H9 (cell line): Measurements from ENCODE around the gene PYROXD2. TPM values are rescaled to one million over a fixed set of nuclear protein-coding genes. Genes with fewer than 3 reads are reported as not detected.

ENCODE experiments used
- DNase-seq: peaks from one replicate; pipeline ENCODE4 v3.0.0-alpha.2; 2017
- H2AFZ ChIP-seq: one replicate; pipeline ENCODE4 v1.6.1; 2013; ENCODE audit warnings: mild to moderate bottlenecking, low read length, control low read depth, moderate library complexity
- H2AK5ac ChIP-seq: 2 replicates; pipeline ENCODE4 v1.6.1; 2013; ENCODE audit warnings: low read length, control low read depth, mixed read lengths; ENCODE audit not compliant: insufficient read length
- H2BK120ac ChIP-seq: one replicate; pipeline ENCODE4 v1.6.1; 2013; ENCODE audit warnings: low read depth, mild to moderate bottlenecking, low read length, control low read depth, inconsistent platforms; ENCODE audit not compliant: poor library complexity, severe bottlenecking
- H2BK12ac ChIP-seq: 2 replicates; pipeline ENCODE4 v1.6.1; 2013; ENCODE audit warnings: low read length, control low read depth, mixed read lengths, low read depth; ENCODE audit not compliant: insufficient read length
- H2BK15ac ChIP-seq: 2 replicates; pipeline ENCODE4 v1.6.1; 2013; ENCODE audit warnings: low read depth, low read length, control low read depth
- H2BK20ac ChIP-seq: one replicate; pipeline ENCODE4 v1.6.1; 2013; ENCODE audit warnings: low read depth, mild to moderate bottlenecking, low read length, control low read depth, inconsistent platforms; ENCODE audit not compliant: poor library complexity, severe bottlenecking
- H2BK5ac ChIP-seq: 2 replicates; pipeline ENCODE4 v1.6.1; 2013; ENCODE audit warnings: low read length, control low read depth, mixed read lengths; ENCODE audit not compliant: insufficient read length
- H3K14ac ChIP-seq: 2 replicates; pipeline ENCODE4 v1.6.1; 2013; ENCODE audit warnings: low read length, control low read depth; ENCODE audit not compliant: insufficient read depth
- H3K18ac ChIP-seq: 2 replicates; pipeline ENCODE4 v1.6.1; 2013; ENCODE audit warnings: low read depth, mild to moderate bottlenecking, mixed read lengths, low read length, control low read depth; ENCODE audit not compliant: insufficient read length
- H3K23ac ChIP-seq: 2 replicates; pipeline ENCODE4 v1.6.1; 2013; ENCODE audit warnings: low read length, control low read depth, mixed read lengths, low read depth; ENCODE audit not compliant: insufficient read length
- H3K23me2 ChIP-seq: 2 replicates; pipeline ENCODE4 v1.6.1; 2013; ENCODE audit warnings: low read depth, mild to moderate bottlenecking, mixed read lengths, low read length, control low read depth; ENCODE audit not compliant: insufficient read length, poor library complexity, severe bottlenecking
- H3K27ac ChIP-seq: 2 replicates; pipeline ENCODE4 v1.5.1; 2013; ENCODE audit warnings: low read length, control low read depth, mixed read lengths, low read depth; ENCODE audit not compliant: insufficient read length
- H3K27me3 ChIP-seq: 2 replicates; pipeline ENCODE4 v1.6.1; 2013; ENCODE audit warnings: low read length, control low read depth, inconsistent platforms; ENCODE audit not compliant: insufficient read depth
- H3K4ac ChIP-seq: 2 replicates; pipeline ENCODE4 v1.6.1; 2013; ENCODE audit warnings: low read depth, mild to moderate bottlenecking, control low read depth, inconsistent platforms, low read length, moderate library complexity
- H3K4me1 ChIP-seq: 2 replicates; pipeline ENCODE4 v1.6.1; 2013; ENCODE audit warnings: low read length, control low read depth, inconsistent platforms; ENCODE audit not compliant: insufficient read depth
- H3K4me2 ChIP-seq: 2 replicates; pipeline ENCODE4 v1.6.1; 2013; ENCODE audit warnings: low read length, control low read depth, mixed read lengths; ENCODE audit not compliant: insufficient read length, insufficient read depth
- H3K56ac ChIP-seq: 2 replicates; pipeline ENCODE4 v1.6.1; 2013; ENCODE audit warnings: low read depth, mild to moderate bottlenecking, mixed read lengths, low read length, control low read depth; ENCODE audit not compliant: insufficient read length
- H3K79me1 ChIP-seq: 2 replicates; pipeline ENCODE4 v1.6.1; 2013; ENCODE audit warnings: low read depth, mild to moderate bottlenecking, moderate library complexity, low read length, control low read depth, inconsistent platforms; ENCODE audit not compliant: insufficient read depth, poor library complexity, severe bottlenecking
- H3K79me2 ChIP-seq: 2 replicates; pipeline ENCODE4 v1.6.1; 2013; ENCODE audit warnings: low read length, control low read depth, inconsistent platforms; ENCODE audit not compliant: insufficient read depth
- H3K9ac ChIP-seq: 2 replicates; pipeline ENCODE4 v1.6.1; 2013; ENCODE audit warnings: low read length, control low read depth, mixed read lengths; ENCODE audit not compliant: insufficient read length; ENCODE audit errors: extremely low read depth
- H3K9me3 ChIP-seq: one replicate; pipeline ENCODE4 v1.6.1; 2013; ENCODE audit warnings: low read depth, low read length, inconsistent platforms; ENCODE audit not compliant: control insufficient read depth
- H3T11ph ChIP-seq: one replicate; pipeline ENCODE4 v1.6.1; 2013; ENCODE audit warnings: mild to moderate bottlenecking, low read length, control low read depth, inconsistent platforms
- H4K20me1 ChIP-seq: one replicate; pipeline ENCODE4 v1.6.1; 2013; ENCODE audit not compliant: control insufficient read depth, insufficient read length, insufficient read depth
- H4K5ac ChIP-seq: 2 replicates; pipeline ENCODE4 v1.6.1; 2013; ENCODE audit warnings: low read depth, mild to moderate bottlenecking, mixed read lengths, low read length, control low read depth; ENCODE audit not compliant: insufficient read length
- H4K8ac ChIP-seq: replicated peaks from 2 replicates; pipeline ENCODE4 v1.6.1; 2013; ENCODE audit warnings: low read length, control low read depth, mixed read lengths, low read depth; ENCODE audit not compliant: insufficient read length
- H4K91ac ChIP-seq: 2 replicates; pipeline ENCODE4 v1.6.1; 2013; ENCODE audit warnings: low read depth, mild to moderate bottlenecking, moderate library complexity, mixed read lengths, low read length, control low read depth; ENCODE audit not compliant: insufficient read length
- H3K27ac Mint-ChIP-seq, 3 experiments: 2 replicates in 2 of 3; 3 replicates in 1 of 3; pipeline ENCODE4 v1.8.0; 2020 to 2021; ENCODE audit warnings: mixed read lengths in 3 of 3, mild to moderate bottlenecking in 1 of 3, moderate library complexity in 1 of 3
- H3K27me3 Mint-ChIP-seq: 2 replicates; pipeline ENCODE4 v1.8.0; 2021; ENCODE audit warnings: low read depth, mild to moderate bottlenecking, moderate library complexity, mixed read lengths
- H3K36me3 Mint-ChIP-seq, 3 experiments: 2 replicates in 2 of 3; 3 replicates in 1 of 3; pipeline ENCODE4 v1.8.0; 2020 to 2021; ENCODE audit warnings: low read depth in 3 of 3, mixed read lengths in 3 of 3; ENCODE audit not compliant: insufficient read depth in 1 of 3
- H3K4me1 Mint-ChIP-seq, 2 experiments: 2 replicates each; pipeline ENCODE4 v1.8.0; 2020; ENCODE audit warnings: mixed read lengths in 2 of 2
- H3K4me3 Mint-ChIP-seq, 2 experiments: 2 replicates in 1 of 2; 3 replicates in 1 of 2; pipeline ENCODE4 v1.8.0; 2020 to 2021; ENCODE audit warnings: mild to moderate bottlenecking in 2 of 2, mixed read lengths in 2 of 2, moderate library complexity in 1 of 2
- H3K9me3 Mint-ChIP-seq, 2 experiments: 2 replicates in 1 of 2; 3 replicates in 1 of 2; pipeline ENCODE4 v1.8.0; 2020; ENCODE audit warnings: mild to moderate bottlenecking in 2 of 2, mixed read lengths in 2 of 2, moderate library complexity in 1 of 2
- CTCF ChIP-seq: fragments of 200-600 bp; sonication (generic); conservative IDR thresholded peaks from 3 replicates; pipeline ENCODE4 v1.8.0; 2021; ENCODE audit warnings: antibody characterized with exemption, mild to moderate bottlenecking
- WGBS: extraction: QIAGEN DNeasy Blood & Tissue Kit; methylation state at CpG from one replicate; pipeline ENCODE4 v1.1.7; 2013; ENCODE audit warnings: missing lambda C conversion rate, low lambda C conversion rate, mixed read lengths; ENCODE audit not compliant: insufficient read length; ENCODE audit errors: extremely low coverage; 5-methylcytosine and 5-hydroxymethylcytosine counted together
- total RNA-seq: library from RNA; stranded (reverse); gene quantifications from 2 replicates; pipeline ENCODE4 v1.2.1, GENCODE V29; 2021

The PYROXD2 gene
- total RNA-seq, 1 experiment from 2014 or later, result 5.3 TPM

DNA sequence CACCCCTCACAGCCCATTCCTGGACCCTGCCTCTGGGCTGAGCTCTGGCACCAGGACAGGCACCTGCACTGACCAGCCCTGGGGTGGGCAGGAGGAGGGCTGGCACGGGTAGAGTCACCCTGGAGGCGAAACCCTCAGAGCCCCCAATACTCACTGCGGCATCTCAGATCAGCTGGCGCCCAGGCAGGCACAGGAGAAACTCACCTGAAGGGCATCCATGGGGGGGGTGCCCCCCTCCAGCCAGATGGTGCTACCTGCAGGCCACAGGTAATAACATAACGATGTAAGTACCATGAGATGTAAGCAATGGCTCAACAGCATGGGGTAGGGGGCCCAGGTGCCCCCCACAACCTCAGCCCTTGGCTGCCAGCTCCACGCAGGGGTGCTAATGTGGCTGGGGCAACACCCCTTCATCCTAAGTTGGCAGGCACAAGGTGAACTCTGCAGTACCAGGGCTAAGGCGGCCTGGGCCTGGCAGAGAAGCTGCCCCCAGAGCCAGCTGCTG is 12.1 kb upstream of the PYROXD2 start:
- no peak overlapping the region for H3K56ac ChIP-seq
- no peak overlapping the region for H4K91ac ChIP-seq
- H3K9me3 ChIP-seq, result no peaks in the 10 kb centered on the region
- no peaks in the 10 kb centered on the region for H3K79me2 ChIP-seq
- H3K4me2 ChIP-seq, result no peak overlapping the region
- H2BK20ac ChIP-seq, result no peak overlapping the region
- no peaks in the 10 kb centered on the region for H3K23me2 ChIP-seq
- H3K79me1 ChIP-seq, result no peaks in the 10 kb centered on the region
- no peak overlapping the region for H2BK120ac ChIP-seq
- H3K4me3 Mint-ChIP-seq, result no peak overlapping the region
- no peak overlapping the region for H3K4ac ChIP-seq
- H3K27me3 ChIP-seq, result no peaks in the 10 kb centered on the region
- no peak overlapping the region for H3K18ac ChIP-seq
- no peaks in the 10 kb centered on the region for H3K4me1 ChIP-seq
- no peak for DNase-seq
- peaks cover 11 to 13% of the 10 kb centered on the region in 2 experiments for H3K9me3 Mint-ChIP-seq
- H3K23ac ChIP-seq, result no peak overlapping the region
- H2AK5ac ChIP-seq, result no peak overlapping the region
- no peak overlapping the region for H2BK15ac ChIP-seq
- H3K27ac Mint-ChIP-seq, result no peak overlapping the region
- no CpG with 5 or more reads among the region's 7 CpGs for WGBS
- no peak for TF ChIP-seq CTCF
- no peaks in the 10 kb centered on the region for H4K20me1 ChIP-seq
- H3K27ac ChIP-seq, result no peak overlapping the region
- no peak overlapping the region for H2AFZ ChIP-seq
- peaks cover 20 to 33% (median 29%) of the 10 kb centered on the region in 3 experiments for H3K36me3 Mint-ChIP-seq
- H3K4me1 Mint-ChIP-seq, result peaks cover 2% of the 10 kb centered on the region in 2 experiments; a peak in 2 of 4 replicates
- H3K9ac ChIP-seq, result no peak overlapping the region
- H4K5ac ChIP-seq, result no peak overlapping the region
- no peak overlapping the region for H2BK5ac ChIP-seq
- H3T11ph ChIP-seq, result no peak overlapping the region
- no peak overlapping the region for H3K14ac ChIP-seq
- H4K8ac ChIP-seq, result no peak overlapping the region
- H2BK12ac ChIP-seq, result no peak overlapping the region
- no peaks in the 10 kb centered on the region for H3K27me3 Mint-ChIP-seq
